Activated CD8-positive, alpha-beta memory T cell treated with anti-CD3 and anti-CD28 coated beads, Interleukin-2, amount 50 U/mL, for 4 hours (primary cell): ENCODE results near the gene PATL1.
"Not testable (repeated sequence)": the region's sequence is repeated elsewhere in the genome, so short reads cannot be mapped to it uniquely, and the experiment has no call there.

Source experiments
- DNase-seq: peaks from one replicate; pipeline ENCODE4 v3.0.0-alpha.2; 2020

PATL1 gene

GRCh38 chr11:59668950-59669610, at the start of gene PATL1:
TSS of gene PATL1 (minus strand) at chr11:59669037. CDS start at chr11:59668895, 142 bp downstream.
- peak; percentile 98 for DNase-seq

- no peak for DNase-seq
Measured at GRCh38 chr11:59716051-59716450, 47.2 kb upstream of the PATL1 start.

GRCh38 chr11:59713745-59714144, 44.9 kb upstream of the PATL1 start, which contains the start of gene OR10V1:
TSS of gene OR10V1 (minus strand) at chr11:59713845. CDS start at chr11:59713845, 0 bp downstream.
- no peak for DNase-seq

- DNase-seq: no peak
Measured at GRCh38 chr11:59710136-59710847, 41.5 kb upstream of the PATL1 start.

GRCh38 chr11:59708537-59708936, 39.7 kb upstream of the PATL1 start:
- DNase-seq: no peak

GRCh38 chr11:59707371-59707770, 38.5 kb upstream of the PATL1 start:
- DNase-seq: no peak

GRCh38 chr11:59706518-59707285, 37.9 kb upstream of the PATL1 start:
- no peak for DNase-seq

GRCh38 chr11:59705294-59705693, 36.5 kb upstream of the PATL1 start:
- DNase-seq: no peak

GRCh38 chr11:59703515-59703914, 34.7 kb upstream of the PATL1 start:
- DNase-seq: not testable (repeated sequence)

- not testable (repeated sequence) for DNase-seq
Measured at GRCh38 chr11:59700157-59700556, 31.3 kb upstream of the PATL1 start.

GRCh38 chr11:59698506-59698905, 29.7 kb upstream of the PATL1 start:
- DNase-seq: no peak

- no peak for DNase-seq
Measured at GRCh38 chr11:59692915-59693314, 24.1 kb upstream of the PATL1 start.

- DNase-seq: no peak
Measured at GRCh38 chr11:59691156-59691555, 22.3 kb upstream of the PATL1 start.

- DNase-seq: no peak
Measured at GRCh38 chr11:59689015-59689414, 20.2 kb upstream of the PATL1 start.

- not testable (repeated sequence) for DNase-seq
Measured at GRCh38 chr11:59681260-59681725, 12.5 kb upstream of the PATL1 start.

- peak; percentile 50 for DNase-seq
Measured at GRCh38 chr11:59680287-59681154, 11.7 kb upstream of the PATL1 start.

GRCh38 chr11:59679347-59679746, 10.5 kb upstream of the PATL1 start:
- no peak for DNase-seq

- no peak for DNase-seq
Measured at GRCh38 chr11:59678813-59679165, 10.0 kb upstream of the PATL1 start.

GRCh38 chr11:59678118-59678812, 9.4 kb upstream of the PATL1 start:
- DNase-seq: no peak

- no peak for DNase-seq
Measured at GRCh38 chr11:59676205-59676604, 7.4 kb upstream of the PATL1 start.

- DNase-seq: no peak
Measured at GRCh38 chr11:59674291-59674690, 5.5 kb upstream of the PATL1 start.

- DNase-seq: no peak
Measured at GRCh38 chr11:59673291-59673690, 4.5 kb upstream of the PATL1 start.
